Measurements from ENCODE around the gene FAM156A. TPM values are rescaled to one million over a fixed set of nuclear protein-coding genes. Genes with fewer than 3 reads are reported as not detected.

The FAM156A gene
- total RNA-seq, 1 experiment from 2014 or later = 16.2 TPM

DNA sequence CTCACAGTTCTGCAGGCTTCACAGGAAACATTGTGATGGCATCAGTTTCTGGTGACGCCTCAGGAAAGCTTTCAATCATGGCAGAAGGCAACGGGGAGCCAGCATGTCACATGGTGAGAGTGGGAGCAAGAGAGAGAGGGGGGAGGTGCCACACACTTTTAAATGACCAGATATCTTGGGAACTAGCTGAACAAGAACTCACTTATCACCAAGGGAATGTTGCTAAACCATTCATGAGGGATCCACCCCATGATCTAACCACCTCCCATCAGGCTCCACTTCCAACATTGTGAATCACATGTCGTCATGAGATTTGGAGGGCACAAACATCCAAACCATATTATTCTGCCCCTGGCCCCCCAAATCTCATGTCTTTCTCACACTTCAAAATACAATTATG lies 47.0 kb upstream of the FAM156A start (continued):
- TF ChIP-seq ZBTB33 (IDR thresholded peaks at IDR 0.05; ENCODE audit: extremely low read depth, insufficient replicate concordance, low read length) (no peak), CTCF (IDR thresholded peaks at IDR 0.05 in 2 of 3, conservative IDR thresholded peaks at IDR 0.05 in 1 of 3; ENCODE audit: borderline replicate concordance in 1 of 3, insufficient read depth in 1 of 3, low read depth in 2 of 3, low read length in 2 of 3) (no peak), SRF (IDR thresholded peaks at IDR 0.05; ENCODE audit: low read depth) (no peak), ZFX (IDR thresholded peaks at IDR 0.05) (no peak)

- CTCF ChIA-PET = no interaction called here
These were observed 46.5 kb upstream of the FAM156A start for GRCh38 chrX:53004811-53005210.

More at GRCh38 chrX:53004811-53005210, 46.5 kb upstream of the FAM156A start:
- intact Hi-C loops (cut with micrococcal nuclease) = no loop called here
- POLR2A ChIA-PET = no interaction called here
- Histone ChIP-seq H3K9me2 (ENCODE audit: insufficient read depth) (no peaks in the 10 kb centered on the region), H3K27me3 (ENCODE audit: insufficient read depth, low read length) (no peaks in the 10 kb centered on the region), H3K9ac (ENCODE audit: low read length) (no peak overlapping the region), H3K4me1 (ENCODE audit: control insufficient read depth in 1 of 2, insufficient read depth in 2 of 2, low read length in 2 of 2) (no peaks in the 10 kb centered on the region), H3K4me2 (ENCODE audit: low read length) (no peak overlapping the region), H3K27ac (ENCODE audit: low read depth, low read length) (no peak overlapping the region), H3K4me3 (replicated peaks in 1 of 2; ENCODE audit: low read depth in 1 of 2, low read length in 2 of 2) (no peak overlapping the region), H3K9me3 (ENCODE audit: control insufficient read depth in 1 of 2, insufficient read depth in 1 of 2, low read depth in 1 of 2, low read length in 2 of 2) (no peaks in the 10 kb centered on the region), H4K20me1 (ENCODE audit: insufficient read depth) (no peaks in the 10 kb centered on the region), H2AFZ (ENCODE audit: low read depth, low read length, poor library complexity, severe bottlenecking) (no peak overlapping the region), H3K36me3 (ENCODE audit: control insufficient read depth in 1 of 2, insufficient read depth in 2 of 2, low read length in 2 of 2) (no peaks in the 10 kb centered on the region), H3K79me2 (ENCODE audit: insufficient read depth, low read length) (no peaks in the 10 kb centered on the region)
- RAD21 ChIA-PET (ENCODE audit: low non-redundant PET in 1 of 2, low total read pairs in 2 of 2, uncharacterized antibody in 2 of 2, unreplicated experiment in 2 of 2) = no interaction called here
- no peak for TF ChIP-seq ZFX (IDR thresholded peaks at IDR 0.05)
- no peak for TF ChIP-seq TCF7L2 (IDR thresholded peaks at IDR 0.05; ENCODE audit: borderline replicate concordance, extremely low read depth, insufficient read depth, insufficient read length)
- TF ChIP-seq JUND (IDR thresholded peaks at IDR 0.05) = no peak
- TF ChIP-seq CTCF (IDR thresholded peaks at IDR 0.05 in 2 of 3, conservative IDR thresholded peaks at IDR 0.05 in 1 of 3; ENCODE audit: borderline replicate concordance in 1 of 3, insufficient read depth in 1 of 3, low read depth in 2 of 3, low read length in 2 of 3) = no peak
- ATAC-seq = no peak
- DNase-seq (ENCODE audit: low read depth, low spot score) = no peak
- BruUV-seq (replicated peaks) = no TSS peak

All from HCT116 (cell line).